Measurements from ENCODE around the gene USP6NL.

- TF ChIP-seq CTCF (conservative IDR thresholded peaks at IDR 0.05) (no peak), EZH2 (IDR thresholded peaks at IDR 0.05; ENCODE audit: low read depth) (no peak)
Measured at GRCh38 chr10:11444155-11444530, 167.3 kb downstream of the USP6NL start.
